ENCODE data around the gene GRK5.

Gene GRK5

GRCh38 chr10:119406601-119407253 lies 199.4 kb downstream of the GRK5 start:
- Histone ChIP-seq H3K4me3 (ENCODE audit: low read length, poor library complexity, severe bottlenecking) (no peak overlapping the region), H3F3A (ENCODE audit: low read depth) (no peaks in the 10 kb centered on the region), H3K36me3 (ENCODE audit: insufficient read depth, low read length) (no peaks in the 10 kb centered on the region), H3K9me2 (replicated peaks; ENCODE audit: low read depth, low read length) (no peaks in the 10 kb centered on the region), H3K4me2 (ENCODE audit: low read depth, low read length, poor library complexity, severe bottlenecking) (no peak overlapping the region), H3K4me1 (ENCODE audit: insufficient read depth, low read length, poor library complexity, severe bottlenecking) (peaks cover 3% of the 10 kb centered on the region), H2AFZ (ENCODE audit: low read length) (no peak overlapping the region), H3K9ac (ENCODE audit: low read depth, low read length, poor library complexity, severe bottlenecking) (no peak overlapping the region), H4K20me1 (ENCODE audit: insufficient read depth, low read length, poor library complexity, severe bottlenecking) (no peaks in the 10 kb centered on the region), H3K27me3 (ENCODE audit: insufficient read depth, low read length, poor library complexity, severe bottlenecking) (no peaks in the 10 kb centered on the region), H3K79me2 (ENCODE audit: insufficient read depth, low read length) (no peaks in the 10 kb centered on the region), H3K9me3 (ENCODE audit: insufficient read depth, low read depth, low read length) (no peaks in the 10 kb centered on the region)
- TF ChIP-seq EZH2phosphoT487 (IDR thresholded peaks at IDR 0.05; ENCODE audit: borderline replicate concordance) (no peak), CTCF (conservative IDR thresholded peaks at IDR 0.05; ENCODE audit: low read length) (no peak)

GRCh38 chr10:119407254-119407777 lies 199.9 kb downstream of the GRK5 start:
- Histone ChIP-seq H3F3A (ENCODE audit: low read depth) (no peaks in the 10 kb centered on the region), H3K4me1 (ENCODE audit: insufficient read depth, low read length, poor library complexity, severe bottlenecking) (peaks cover 6% of the 10 kb centered on the region), H3K4me3 (ENCODE audit: low read length, poor library complexity, severe bottlenecking) (no peak overlapping the region), H3K4me2 (ENCODE audit: low read depth, low read length, poor library complexity, severe bottlenecking) (no peak overlapping the region), H3K9me3 (ENCODE audit: insufficient read depth, low read depth, low read length) (no peaks in the 10 kb centered on the region), H3K9me2 (replicated peaks; ENCODE audit: low read depth, low read length) (no peaks in the 10 kb centered on the region), H3K36me3 (ENCODE audit: insufficient read depth, low read length) (no peaks in the 10 kb centered on the region), H3K27me3 (ENCODE audit: insufficient read depth, low read length, poor library complexity, severe bottlenecking) (no peaks in the 10 kb centered on the region), H3K9ac (ENCODE audit: low read depth, low read length, poor library complexity, severe bottlenecking) (no peak overlapping the region), H3K79me2 (ENCODE audit: insufficient read depth, low read length) (no peaks in the 10 kb centered on the region), H2AFZ (ENCODE audit: low read length) (no peak overlapping the region), H4K20me1 (ENCODE audit: insufficient read depth, low read length, poor library complexity, severe bottlenecking) (no peaks in the 10 kb centered on the region)
- TF ChIP-seq EZH2phosphoT487 (IDR thresholded peaks at IDR 0.05; ENCODE audit: borderline replicate concordance) (no peak), CTCF (conservative IDR thresholded peaks at IDR 0.05; ENCODE audit: low read length) (no peak)

GRCh38 chr10:119408072-119408471 lies 200.7 kb downstream of the GRK5 start:
- Histone ChIP-seq H3K27me3 (ENCODE audit: insufficient read depth, low read length, poor library complexity, severe bottlenecking) (no peaks in the 10 kb centered on the region), H2AFZ (ENCODE audit: low read length) (no peak overlapping the region), H4K20me1 (ENCODE audit: insufficient read depth, low read length, poor library complexity, severe bottlenecking) (no peaks in the 10 kb centered on the region), H3F3A (ENCODE audit: low read depth) (no peaks in the 10 kb centered on the region), H3K79me2 (ENCODE audit: insufficient read depth, low read length) (no peaks in the 10 kb centered on the region), H3K4me2 (ENCODE audit: low read depth, low read length, poor library complexity, severe bottlenecking) (no peak overlapping the region), H3K9me2 (replicated peaks; ENCODE audit: low read depth, low read length) (no peaks in the 10 kb centered on the region), H3K4me1 (ENCODE audit: insufficient read depth, low read length, poor library complexity, severe bottlenecking) (peaks cover 13% of the 10 kb centered on the region), H3K9ac (ENCODE audit: low read depth, low read length, poor library complexity, severe bottlenecking) (no peak overlapping the region), H3K4me3 (ENCODE audit: low read length, poor library complexity, severe bottlenecking) (no peak overlapping the region), H3K36me3 (ENCODE audit: insufficient read depth, low read length) (no peaks in the 10 kb centered on the region), H3K9me3 (ENCODE audit: insufficient read depth, low read depth, low read length) (no peaks in the 10 kb centered on the region)
- no peak for TF ChIP-seq EZH2phosphoT487 (IDR thresholded peaks at IDR 0.05; ENCODE audit: borderline replicate concordance)
- no peak for TF ChIP-seq CTCF (conservative IDR thresholded peaks at IDR 0.05; ENCODE audit: low read length)

Data from Loucy (cell line).